OCI-M2 (cell line): Measurements from ENCODE around the gene IPO11.

Experiments used
- DNase-seq: peaks from one replicate; lab custom pipeline; 2025; ENCODE audit not compliant: unreplicated experiment; lab: John Stamatoyannopoulos, UW

The IPO11 gene

DNA sequence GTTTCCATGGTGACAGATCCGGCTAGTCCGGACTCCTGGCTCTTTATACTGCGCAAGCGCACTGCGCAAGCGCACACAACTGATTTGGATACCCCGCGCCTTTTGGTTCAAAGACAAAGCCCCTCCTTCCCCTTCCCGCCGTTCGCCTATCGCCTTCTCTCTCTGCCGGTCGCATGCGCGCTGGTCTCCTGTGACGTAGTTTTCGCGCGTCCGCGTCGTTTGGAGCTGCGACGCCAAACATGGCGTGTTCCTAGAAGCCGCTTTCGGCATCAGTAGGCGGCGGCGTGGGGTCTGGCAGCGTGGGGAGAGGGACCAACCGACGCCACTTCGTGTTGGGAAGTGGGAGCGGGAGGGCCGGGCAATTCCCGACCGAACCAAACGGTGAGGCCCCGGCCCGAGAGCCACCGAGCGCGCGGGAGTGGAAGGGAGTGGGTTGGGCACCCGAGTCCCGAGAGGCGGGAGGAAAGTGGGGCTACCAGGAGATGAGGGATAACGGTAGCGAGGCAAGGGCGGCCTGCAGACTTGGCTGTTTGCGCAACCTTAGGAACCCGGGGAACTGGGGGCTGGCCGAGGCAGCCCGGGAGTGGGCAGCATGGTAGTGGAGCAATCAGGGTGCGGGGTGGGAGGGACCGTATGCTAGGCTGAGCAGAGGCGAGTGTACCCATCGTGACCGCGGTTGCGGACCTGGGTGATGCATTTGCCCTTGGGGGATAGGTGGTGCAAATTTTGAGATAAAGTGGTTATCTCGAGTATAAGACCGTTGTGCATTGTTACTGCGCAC, at the start of gene IPO11:
Gene IPO11, plus strand, starts transcription at position 215 of the 781 bp plus-strand sequence. CDS start 24,517 bp downstream, outside the sequence.
- DNase-seq = peak; percentile 84

DNA sequence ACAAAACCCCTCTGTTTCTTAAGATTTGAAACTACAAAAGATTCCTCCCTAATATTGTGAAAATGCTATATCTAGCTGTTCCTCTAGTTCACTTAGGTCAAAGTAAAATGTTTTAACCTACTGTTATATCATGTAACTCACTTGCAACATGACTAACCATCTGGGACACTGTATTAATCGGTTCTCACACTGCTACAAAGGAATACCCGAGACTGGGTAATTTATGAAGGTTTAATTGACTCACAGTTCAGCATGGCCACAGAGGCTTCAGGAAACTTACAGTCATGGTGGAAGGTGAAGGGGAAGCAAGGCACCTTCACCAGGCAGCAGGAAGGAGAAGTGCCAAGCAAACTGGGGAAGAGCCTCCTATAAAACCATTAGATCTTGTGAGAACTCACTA, 43.5 kb upstream of the IPO11 start:
- no peak for DNase-seq

DNA sequence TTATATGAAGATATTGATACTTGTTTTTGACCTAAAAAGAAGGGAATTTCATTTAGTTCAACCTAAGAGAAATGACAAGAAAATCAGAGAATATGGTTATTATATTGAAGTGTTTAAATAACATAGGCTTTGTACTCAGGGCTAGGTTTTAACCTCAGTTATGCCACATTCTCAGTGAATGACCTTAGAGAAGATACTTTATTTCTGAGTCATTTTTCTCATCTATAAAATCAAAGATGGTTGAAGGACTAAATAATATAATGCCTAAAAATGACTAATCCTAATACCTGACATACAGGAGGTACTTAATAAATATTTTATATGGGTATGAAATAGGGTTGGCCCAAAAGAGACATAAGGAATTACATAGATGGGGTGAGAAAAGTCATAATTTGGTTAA, 41.2 kb upstream of the IPO11 start:
- no peak for DNase-seq

DNA sequence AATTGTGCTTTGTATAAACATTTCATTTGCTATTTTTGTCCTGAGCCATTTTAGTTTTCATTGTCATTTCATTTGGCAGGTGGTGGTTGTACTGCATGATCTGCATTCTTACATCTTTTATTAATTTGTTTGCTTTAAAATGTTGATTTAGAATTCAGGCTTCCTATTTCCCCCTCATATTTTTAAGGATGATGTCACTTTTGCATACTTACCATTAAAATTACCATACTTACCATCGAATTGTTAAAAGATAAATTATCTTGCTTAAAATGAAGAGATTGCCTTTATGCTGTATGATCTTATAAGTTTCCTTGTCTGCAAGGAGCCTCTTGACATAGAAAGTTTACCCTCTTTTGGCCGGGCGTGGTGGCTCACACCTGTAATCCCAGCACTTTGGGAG, 40.0 kb upstream of the IPO11 start:
- no peak for DNase-seq

- no peak for DNase-seq
These were observed 39.2 kb upstream of the IPO11 start for GRCh38 chr5:62373382-62373781.

DNA sequence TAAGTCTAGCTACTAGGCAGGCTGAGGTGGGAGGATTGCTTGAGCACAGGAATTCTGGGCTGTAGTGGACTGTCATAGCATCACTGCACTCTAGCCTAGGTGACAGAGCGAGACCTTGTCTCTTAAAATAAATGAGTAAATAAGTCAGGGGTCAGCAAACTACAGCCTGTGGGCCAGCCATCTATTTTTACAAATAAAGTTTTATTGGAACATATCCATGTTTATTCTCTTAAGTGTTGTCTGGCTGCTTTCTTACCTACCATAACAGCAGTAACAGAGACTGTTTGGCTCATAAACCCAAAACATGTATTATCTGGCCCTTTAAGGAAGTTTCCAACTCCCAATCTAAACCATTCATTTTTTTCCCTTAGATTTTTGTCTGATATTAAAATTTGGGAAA, 38.5 kb upstream of the IPO11 start:
- DNase-seq = no peak

DNA sequence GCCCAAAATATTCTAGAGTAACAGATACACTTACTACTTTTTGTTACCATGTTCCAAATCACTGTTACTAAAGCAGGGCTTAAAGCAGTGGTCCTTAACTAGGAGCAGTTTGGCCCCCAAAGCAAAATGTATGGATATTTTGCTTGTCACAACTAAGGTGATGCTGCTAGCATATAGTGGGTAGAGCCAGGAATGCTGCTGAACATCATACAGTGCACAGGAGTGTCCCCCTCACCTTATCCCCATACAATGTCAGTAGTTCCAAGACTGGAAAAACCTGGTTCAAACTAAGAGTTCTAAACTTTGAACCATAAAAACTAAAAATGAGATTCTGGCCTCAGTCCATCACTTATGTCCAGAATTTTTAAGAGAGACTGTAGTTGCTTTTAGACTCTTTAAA, 36.9 kb upstream of the IPO11 start:
- no peak for DNase-seq

DNA sequence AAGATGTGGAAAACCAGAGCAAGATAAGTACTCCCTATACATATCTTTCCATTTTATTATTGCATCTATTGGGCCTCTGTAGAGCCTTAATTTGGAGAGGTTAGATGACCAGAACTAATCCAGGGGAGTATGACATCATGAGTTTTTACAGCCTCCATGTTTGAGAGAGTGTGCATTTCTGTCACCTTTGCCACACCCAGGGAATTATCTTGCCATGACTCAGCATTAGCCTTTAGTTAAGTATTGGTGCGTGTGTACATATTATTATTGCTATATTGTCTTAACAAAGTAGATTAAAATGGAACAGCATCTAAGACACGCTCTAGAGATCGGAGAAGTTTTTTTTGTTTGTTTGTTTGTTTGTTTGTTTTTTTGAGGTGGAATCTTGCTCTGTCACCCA, 36.5 kb upstream of the IPO11 start:
- no peak for DNase-seq

GRCh38 chr5:62385131-62385530, 27.4 kb upstream of the IPO11 start:
- DNase-seq = no peak

DNA sequence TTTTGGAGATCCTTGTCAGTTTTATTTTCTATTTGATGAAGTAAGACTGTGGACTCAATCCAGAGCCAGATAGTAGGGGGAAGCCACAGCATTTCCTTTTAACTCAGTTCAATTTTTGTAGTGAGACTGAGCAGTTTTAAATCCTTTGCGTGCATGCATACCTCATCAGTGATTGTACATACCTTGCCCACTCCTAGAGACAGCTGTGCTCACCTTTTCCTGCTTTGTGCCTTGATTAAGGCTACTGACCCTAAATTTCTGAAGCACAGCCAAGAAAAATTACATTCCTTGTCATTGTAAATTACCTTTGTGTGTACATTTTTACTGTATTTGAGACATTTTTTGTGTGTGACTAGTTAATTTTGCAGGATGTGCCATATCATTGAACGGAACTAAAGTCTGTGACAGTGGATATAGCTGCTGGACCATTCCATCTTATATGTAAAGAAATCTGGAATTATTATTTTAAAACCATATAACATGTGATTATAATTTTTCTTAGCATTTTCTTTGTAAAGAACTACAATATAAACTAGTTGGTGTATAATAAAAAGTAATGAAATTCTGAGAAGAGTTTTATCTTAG, 26.7 kb upstream of the IPO11 start:
- no peak for DNase-seq

DNA sequence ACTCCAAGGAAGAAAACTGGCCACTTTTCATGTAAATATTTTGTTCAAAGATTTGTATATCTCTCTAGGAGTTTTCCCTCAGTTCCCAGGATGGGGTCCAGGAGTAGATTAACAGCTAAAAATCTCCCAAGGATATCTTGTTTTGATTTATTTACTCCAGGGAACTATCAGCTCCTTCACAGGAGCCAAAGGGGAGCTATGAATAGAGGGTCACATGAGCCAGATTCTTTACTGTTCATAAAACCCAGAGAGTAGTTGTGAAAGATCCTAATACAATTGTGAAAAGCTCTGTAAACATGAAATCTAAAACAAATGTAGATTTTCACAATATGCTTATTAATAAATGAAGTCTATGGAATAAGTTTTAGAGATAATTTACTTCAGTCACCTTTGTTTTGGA, 25.7 kb upstream of the IPO11 start:
- no peak for DNase-seq

- no peak for DNase-seq
These were observed 17.2 kb upstream of the IPO11 start for GRCh38 chr5:62395210-62395950.

- peak; percentile 59 for DNase-seq
These were observed 8.9 kb upstream of the IPO11 start, which contains the start of gene DIMT1 for GRCh38 chr5:62403411-62404250. DIMT1 (minus strand) TSS chr5:62403905; CDS start chr5:62403772, 133 bp downstream.

GRCh38 chr5:62413711-62414110, 1.1 kb downstream of the IPO11 start:
- no peak for DNase-seq

- no peak for DNase-seq
These were observed 6.0 kb downstream of the IPO11 start for GRCh38 chr5:62418462-62419076.

DNA sequence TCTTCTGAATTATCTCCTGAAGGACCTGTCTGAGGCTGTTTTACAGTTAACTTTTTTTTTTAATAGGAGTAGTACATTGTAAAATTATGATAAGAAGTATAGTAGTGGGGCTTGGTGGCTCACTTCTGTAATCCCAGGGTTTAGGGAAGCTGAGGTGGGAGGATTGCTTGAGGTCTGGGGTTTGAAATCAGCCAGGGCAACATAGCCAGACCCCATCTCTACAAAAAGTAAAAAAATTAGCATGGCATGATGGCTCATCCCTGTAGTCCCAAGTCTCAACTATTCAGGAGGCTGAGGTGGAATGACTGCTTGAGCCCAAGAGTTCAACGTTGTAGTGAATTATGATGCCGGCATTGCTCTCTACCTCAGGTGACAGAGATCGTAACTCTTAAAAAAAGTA, 7.0 kb downstream of the IPO11 start:
- DNase-seq = no peak

DNA sequence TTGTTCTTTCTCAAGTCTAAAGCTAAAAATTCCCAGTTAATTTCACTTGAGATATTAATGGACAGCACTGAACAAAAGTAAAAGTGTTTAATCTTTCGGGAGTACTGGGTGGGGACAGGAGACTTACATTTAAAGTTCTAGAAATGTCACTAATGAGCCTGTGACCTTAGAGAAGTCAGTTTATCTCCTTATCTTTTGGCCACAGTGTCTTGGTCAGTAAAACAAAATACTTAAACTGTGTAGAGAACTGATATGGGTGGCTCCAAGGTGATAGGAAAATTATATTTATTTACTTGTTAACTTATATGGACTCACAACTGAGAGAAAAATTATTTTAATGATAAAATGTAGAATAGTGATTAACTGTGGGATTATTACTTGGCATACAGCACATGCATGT, 8.9 kb downstream of the IPO11 start:
- DNase-seq = no peak

DNA sequence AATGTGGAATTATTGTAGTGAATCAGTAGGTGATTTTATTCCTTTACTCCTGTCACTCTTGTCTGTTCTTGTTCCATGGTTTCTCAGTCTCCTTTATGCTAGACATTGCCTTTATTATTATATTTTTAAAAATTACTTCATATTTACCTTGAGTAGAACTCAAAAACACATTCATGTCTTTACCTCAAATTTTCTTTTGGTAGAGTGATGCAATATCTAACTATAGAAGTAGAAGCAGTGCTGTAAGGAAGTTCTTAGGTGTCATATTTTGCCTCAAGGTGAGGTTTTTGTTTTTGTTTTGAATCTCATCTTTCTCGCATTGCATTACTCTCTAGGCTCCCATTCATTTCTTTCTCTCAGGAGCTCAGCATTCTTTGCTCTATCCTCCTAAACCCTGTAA, 12.2 kb downstream of the IPO11 start:
- no peak for DNase-seq

- DNase-seq = no peak
These were observed 19.4 kb downstream of the IPO11 start for GRCh38 chr5:62431735-62432620.

DNA sequence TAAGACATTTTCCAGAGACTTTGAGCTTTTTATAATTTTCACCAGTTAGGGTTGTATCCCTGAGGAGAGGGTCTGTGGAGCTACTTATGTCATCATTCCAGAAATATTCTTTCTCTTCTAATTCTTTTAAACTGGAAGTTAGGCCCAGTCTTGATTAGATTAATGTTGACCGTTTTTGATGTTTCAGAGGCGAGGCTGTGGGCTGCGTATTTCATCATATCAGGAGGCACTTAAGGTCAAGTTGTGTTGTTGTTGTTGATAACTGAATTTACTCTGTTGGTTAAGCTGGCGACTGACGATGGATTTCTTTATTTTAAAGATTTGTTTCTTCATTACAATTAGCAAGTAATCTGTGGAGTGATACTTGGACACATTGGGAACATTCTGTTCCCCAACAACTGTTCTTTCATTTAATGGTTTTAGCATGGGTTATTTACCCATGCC, 20.1 kb downstream of the IPO11 start:
- DNase-seq = no peak
